Pons (tissue), 1 donor: ENCODE results near the gene GMPR2.

Experiments used
- DNase-seq: peaks from one replicate; pipeline ENCODE4 v3.0.0-alpha.2; 2016; ENCODE audit warnings: low spot score

The GMPR2 gene

DNA sequence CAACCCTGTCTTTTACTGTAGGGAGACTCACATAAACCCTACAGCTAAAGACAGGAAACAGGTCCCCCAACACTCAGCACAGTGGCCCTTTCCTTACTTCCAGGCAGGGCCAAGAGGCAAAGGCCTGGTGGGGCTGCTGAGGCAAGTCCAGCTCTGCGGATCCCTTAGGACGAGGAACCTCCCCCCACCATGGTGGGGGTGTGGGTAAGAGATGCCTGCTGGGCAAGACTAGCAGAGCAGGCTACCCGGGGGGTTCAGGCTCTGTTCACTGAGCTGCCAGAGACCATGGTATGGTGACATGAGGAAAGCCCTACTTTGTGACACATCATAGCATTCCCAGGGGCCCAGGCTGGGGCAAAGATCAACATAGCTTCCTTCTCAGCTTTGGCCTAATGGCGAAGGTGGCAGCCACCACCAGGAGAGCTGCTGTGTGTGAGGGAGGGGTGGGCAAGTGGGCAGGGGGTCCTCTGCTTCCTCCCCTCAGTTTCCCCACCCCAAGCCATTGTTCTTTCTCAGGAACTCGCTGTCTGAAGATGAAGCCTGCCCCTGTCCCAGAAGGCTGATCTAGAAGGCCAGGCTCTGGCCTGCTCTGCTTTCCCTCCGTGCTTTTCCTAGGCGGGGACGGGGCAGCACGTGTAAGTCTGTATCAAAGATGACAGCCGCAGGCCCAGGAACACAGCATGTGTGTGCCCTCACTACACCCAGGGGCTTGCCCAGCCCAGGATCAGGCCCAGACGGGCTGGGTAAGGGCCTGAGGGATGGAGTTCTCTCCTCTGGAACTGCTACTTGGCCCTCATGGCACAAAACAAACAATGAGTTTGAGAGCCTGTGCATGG lies 19.8 kb downstream of the GMPR2 start:
- DNase-seq: no peak

DNA sequence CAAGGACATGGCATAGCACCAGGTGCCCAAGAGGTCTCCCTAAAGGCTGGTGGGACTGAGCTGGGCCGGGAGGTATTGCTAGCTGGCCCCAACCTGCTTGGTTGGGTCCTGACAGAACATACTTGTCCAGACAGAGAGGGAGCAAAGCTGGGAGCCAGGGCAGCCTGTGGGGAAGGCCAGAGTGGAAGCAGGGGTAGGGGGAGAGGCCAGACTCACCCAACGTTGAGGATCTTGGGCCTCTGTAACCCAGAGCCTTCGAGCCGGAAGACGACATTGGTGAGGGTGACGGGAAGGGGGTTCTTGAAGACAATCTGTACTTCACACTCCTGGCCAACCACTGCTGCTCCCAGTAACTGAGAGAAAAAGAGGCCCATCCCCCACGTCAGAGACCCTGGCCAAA lies 21.2 kb downstream of the GMPR2 start:
- no peak for DNase-seq

DNA sequence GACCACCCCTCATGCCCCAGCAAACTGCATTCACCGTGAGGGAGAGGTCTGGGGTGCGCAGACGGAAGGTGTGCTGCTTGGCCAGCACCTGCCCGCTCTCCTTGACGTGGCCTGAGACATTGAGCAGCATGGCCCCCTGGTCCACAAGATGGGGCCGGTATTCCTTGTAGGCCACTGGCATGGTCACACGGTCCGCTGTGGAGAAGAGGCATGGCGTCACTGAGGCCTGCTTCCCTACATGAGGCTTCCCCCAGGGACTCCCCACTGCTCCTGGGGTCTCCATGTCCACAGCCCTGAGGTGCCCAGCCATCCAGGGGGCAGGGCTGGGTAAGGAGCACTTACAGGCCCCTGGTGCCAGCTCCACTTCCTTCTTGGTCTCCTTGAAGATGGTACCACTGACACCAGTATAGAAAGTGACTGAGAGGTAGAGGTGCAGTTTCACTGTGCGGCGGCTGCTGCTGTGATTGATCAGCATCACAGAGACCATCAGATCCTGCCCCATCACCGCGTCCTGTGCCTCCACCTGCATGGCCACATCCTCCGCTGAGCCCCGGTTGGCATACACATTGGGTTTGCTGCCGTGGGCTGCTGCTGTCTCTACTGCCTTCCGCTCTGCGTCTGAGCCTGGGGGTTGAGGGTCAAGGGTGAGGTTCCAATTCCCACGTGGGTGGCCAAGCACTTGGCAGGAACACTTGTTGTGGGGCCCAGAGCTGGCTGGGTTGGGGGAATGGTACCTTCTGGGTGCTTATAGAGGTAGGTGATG lies 22.1 kb downstream of the GMPR2 start:
- no peak for DNase-seq

DNA sequence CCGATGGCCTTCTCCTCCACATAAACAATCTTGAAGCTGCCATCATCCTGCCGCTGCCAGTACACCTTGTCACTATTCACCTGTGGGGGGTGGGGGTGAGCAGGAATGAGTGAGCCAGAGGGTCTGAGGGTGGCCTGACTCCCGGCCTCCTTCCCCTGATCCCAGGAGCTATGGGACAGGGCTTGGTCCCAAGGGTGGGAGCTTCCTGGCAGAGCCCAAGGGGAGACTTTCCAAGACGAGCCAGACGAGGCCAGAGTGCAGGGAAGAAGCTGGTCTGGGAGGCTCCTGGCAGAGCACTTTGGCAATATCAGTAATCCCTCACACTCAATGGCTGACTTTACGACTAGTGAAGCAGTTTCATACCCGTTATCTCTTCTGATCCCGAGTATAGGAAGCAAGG lies 22.7 kb downstream of the GMPR2 start:
- DNase-seq: no peak

DNA sequence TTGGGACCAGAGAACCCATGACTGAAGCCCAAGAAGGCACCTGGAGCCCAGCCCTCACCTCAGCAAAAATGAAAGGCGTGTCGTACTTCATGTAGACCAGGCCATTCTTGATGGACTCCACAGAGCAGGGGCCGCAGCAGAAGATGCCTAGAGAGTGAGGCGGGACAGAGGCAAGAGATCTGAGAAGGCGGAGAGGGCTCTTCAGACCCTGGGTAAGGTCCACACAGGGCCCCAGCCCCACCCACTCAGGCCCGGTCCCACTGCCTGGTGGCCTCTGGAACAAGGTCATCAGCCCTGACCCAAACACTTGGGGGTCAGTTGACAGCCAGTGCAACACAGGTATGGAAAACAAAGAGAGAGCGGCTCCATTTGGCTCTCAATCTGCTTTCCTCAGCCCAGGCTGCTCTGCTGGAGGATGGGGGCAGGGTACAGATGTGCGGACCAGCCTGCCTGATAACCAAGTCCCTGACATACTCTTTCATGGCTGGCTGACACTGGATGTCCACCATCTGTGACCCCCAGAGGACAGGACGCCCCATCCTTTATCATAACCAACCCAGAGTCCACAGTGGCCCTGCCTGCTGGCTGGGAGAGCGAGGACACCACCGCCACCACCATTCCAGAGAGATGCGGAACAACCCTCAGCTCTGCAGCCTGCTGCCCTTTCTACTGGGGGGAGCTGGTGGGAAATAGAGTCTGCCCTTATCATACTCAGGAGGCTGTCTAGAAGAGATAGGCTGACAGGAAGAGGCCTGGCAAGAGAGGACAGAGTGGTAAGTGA lies 23.4 kb downstream of the GMPR2 start:
- DNase-seq: no peak

DNA sequence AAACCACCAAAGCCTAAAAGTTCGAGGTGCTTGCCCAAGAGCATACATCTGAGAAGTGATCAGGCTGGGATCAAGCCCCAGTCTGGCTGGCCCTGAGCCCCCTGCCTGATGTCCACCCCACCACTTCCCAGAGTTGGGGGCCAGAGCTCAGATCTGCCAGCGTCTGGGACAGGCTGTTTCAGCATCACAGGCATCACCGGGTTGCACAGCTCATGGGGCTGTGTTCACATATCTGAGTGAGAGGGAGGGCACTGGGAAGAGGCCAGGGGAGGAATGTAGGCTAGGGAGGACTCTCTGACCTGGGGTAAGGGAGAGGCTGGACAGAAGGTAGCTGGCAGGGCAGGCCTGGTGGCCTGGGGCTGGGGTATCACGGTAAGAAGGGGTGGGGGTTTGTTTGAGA lies 24.2 kb downstream of the GMPR2 start:
- DNase-seq: no peak

DNA sequence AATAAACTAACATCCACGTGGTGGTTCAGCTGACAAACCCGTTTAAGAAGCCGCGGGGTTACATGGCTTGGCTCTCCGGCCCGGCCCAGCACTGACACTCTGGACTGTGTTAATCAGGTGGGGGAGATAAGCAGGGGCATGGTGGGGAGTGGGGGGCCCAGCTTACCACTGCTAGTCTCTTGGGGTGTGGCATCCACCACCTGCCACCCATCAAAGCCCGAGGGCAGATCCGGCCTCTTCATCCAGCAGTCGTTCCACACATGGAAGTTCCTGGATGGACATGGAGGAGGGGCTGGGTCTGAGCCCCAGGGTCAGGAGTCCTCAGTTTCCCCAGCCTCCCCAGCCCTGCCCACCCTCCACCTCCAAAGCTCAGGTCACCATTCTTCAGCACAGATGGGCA lies 25.4 kb downstream of the GMPR2 start:
- DNase-seq: no peak

DNA sequence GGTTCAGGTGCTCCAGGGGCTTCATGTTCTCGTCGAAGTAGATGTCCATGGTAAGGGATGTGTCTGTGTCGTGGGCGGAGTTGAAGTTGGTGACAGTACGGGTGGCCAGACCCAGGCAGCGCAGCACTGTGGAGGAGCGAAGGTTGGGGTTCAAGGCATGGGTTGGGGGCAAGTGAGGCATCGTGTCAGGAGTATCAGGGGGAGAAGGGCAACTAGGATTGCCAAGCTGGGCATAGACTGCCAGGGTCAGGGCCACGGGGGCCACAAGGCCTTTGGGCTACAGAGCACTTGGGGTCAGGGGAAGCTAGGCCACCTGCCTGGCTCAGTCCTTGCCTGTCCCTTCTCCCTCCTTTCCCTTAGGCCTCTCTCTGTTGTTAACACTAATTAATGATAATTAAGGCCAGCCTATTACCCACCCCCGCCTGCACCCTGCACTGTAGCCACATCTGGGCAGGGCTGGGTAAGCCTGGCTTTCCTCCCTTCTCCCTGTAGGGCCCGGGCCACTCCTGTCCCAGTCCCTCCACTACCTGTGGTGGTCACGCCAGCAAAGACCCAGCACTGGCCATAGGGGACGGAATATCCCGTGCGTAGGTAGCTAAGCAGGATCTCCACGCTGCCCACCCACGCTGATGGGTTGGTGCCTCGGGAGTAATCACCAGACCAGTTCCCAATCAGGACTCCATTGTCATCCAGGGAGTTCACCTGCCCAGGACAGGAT lies 26.0 kb downstream of the GMPR2 start:
- no peak for DNase-seq

DNA sequence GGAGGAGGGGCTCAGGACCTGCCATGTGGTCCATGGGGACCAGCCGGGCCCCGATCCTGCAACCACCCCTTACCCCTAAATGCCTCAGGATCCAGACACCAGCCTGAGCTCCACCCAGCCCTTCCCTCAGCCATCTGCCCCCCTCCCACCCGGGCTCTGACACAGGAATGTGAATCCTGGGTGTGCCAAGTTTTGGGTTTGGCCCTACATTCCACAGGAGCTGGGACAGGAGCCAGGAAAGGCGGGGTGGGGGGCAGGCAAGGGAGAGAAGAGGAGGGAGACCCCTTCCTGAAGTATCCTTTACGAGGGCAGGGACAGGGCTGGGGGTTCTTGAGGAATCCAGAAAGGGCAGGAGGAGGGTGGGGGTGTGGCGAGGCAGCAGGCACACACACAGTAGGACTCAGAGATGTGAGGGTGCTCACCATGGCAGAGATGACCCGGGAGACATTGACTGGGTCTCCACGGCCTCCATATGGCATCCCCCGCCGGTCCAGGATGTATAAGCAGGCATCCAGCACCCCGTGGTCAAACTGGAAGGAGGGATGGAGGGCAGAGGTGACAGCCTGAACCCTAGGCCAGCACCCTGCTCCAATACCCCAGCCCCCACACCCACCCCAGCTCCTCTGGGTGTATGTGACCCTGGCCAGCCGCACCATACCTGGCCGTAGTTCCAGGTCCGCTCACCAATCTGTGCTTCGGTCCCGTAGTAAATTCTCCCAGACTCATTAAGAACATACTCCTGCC lies 26.7 kb downstream of the GMPR2 start:
- DNase-seq: no peak

DNA sequence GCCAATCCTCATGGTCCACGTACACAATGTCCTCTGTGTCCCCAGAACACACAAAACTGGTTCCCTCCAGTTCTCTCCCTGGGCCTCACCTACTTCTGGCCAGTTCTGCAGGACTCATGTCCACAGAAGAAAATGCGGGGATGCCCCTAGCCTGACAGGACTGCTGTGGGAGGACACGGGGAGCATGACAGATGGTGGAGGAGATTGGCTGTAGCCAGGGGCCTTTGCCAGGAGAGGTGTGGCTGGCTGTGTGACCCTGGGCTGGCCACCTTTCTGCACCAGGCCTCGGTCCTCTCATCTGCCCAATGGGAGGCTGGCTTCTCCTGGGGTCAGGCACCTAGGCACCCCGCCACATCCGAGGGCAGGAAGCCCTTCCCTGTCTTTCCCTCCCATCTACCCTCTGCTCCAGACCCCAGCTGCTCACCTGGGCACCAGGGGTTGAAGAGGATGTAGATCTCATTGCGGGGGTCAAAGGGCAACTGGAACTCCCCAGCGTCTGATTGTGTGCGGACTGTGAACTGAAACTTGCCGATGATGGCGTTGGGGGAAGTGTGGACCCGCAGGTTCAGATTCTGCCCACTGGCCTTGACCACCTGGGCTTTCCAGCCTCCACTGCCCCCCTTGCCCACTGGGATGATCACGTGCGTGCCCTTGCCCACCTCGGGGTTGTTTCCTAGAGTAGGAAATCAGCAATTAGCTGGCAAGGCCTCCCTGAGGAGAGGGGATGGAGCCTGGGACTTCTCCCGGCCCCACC lies 27.5 kb downstream of the GMPR2 start:
- DNase-seq: no peak

DNA sequence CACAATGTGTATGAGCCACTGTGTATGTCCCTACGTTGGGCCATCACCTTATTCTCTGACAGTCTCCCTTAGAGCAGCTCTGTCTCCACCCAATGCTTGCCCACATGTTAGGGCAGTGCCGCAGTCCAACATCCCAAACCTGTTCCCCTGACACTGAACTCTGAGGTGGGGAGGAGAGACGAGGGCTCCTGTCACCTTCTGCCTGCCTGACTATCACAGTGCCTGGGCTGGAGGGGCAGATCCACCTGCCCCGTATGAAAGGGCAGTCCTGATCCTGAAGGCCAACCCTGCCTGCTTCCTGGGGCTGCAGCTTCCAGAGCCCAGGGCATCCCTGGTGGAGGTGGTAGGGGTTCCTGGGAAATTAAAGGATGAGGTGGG lies 28.0 kb downstream of the GMPR2 start:
- DNase-seq: no peak

DNA sequence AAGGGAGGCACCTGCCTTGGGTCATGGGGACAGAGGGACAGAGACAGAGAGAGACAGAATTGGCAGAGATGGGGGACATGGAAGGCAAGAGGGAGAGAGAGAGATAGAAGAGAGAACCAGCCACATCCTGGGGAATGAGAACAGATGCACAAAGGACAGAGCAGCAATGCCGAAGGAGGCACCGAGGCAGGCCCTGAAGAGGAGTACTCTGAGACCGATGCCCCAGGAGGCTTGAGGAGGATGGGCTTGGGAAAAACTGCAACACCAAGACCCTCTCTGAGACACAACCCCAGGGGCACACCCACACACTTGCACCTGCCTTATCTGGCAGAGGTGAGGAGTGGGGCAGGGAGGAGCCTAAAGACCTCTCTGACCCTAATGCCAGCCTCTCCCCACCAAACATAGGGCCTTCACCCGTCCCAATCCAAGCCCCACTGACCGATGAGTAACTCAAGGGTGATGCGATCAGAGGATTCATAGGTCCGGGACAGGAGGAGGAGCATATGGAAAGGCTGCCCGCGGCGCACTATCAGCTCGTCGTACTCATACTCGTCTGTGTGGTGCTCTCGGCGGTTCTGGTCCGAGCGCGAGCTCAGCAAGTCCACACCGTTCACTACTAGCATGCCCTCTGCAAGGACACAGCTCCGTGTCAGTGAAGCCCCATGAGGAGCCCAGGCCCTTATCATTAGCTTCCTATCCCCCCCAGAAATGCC lies 28.7 kb downstream of the GMPR2 start:
- DNase-seq: no peak

DNA sequence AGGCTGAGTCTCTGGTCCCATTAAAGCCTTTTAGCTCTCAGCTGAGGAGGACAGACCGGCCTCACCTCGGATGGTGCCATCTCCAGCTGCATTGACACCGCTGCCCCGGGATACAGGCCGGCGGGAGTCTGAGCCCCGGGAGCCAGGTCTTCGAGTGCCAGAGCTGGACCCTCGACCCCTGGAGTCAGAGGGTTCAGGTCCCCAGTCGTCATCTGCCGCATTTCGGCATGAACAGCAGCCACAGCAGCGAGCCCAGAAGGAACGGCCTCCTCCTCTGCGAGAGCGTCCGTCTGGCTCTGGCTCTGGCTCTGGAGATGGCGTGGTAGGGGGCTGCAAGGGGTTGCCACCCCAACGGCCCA lies 29.2 kb downstream of the GMPR2 start:
- no peak for DNase-seq

DNA sequence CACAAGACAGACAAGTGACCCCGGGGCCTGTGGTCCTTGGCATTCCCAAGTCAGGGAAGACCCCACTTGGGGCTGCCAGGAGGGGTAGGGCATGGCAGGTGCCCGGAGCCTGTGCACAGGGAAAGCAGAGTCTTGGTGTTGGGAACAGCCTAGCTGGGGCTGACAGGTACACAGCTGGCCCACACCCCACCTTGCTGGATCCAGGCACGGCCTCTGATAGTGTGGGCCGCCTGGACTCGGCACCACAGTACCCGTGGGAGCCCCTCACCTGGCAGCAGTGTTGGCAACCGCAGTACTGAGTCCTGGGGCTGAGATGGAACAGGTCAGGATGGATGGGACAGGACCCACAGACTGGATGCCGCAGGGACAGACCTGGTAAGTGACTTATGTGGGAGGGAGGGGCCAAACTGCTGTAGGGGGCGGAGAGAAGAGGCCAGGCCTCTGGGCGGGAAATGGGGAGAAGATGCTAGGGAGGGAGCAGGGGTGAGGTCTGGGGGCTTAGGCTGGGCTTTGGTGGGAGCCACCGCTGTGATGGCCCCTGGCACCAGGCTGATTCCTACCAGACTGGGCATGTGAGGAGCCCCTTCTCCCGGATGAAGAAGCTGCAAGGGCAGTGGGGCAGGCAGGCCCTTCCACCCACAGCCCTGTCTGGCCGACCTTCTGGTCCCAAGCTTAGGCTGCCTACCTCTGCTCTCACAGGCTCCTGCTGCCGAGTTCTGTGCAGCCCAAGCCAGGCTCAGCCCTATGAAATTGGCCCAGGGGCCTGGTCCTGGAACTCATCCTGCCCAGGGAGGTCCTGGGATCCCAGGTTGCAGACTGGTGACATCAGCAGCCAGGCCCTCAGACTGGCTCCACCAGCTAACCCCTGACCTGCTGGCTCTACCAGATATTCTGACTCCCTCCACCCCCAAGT lies 30.3 kb downstream of the GMPR2 start, which contains the start of gene TGM1:
TGM1 (minus strand) TSS at position 357 of the 913 bp plus-strand sequence. CDS start 825 bp downstream, outside the sequence.
- DNase-seq: no peak

DNA sequence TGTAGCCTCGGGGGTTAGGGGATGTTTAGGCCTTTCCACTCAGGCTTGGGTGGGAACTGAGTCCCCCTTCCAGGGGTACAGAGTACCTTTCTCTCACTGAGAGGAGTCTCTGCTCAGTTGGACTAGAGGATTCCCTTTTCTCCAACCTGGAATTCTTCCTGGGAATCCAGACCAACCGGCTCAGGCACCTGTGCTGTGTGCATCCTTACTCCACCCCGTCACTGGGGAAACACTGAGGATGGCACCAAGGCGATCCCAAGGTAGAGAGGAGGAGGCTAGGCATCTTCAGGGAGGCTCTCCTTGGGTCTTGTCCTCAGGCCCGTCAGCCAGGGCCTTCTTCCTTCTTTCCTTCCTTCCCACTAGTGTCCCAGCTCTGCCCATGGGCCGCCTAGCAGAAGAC lies 31.1 kb downstream of the GMPR2 start:
- DNase-seq: no peak

DNA sequence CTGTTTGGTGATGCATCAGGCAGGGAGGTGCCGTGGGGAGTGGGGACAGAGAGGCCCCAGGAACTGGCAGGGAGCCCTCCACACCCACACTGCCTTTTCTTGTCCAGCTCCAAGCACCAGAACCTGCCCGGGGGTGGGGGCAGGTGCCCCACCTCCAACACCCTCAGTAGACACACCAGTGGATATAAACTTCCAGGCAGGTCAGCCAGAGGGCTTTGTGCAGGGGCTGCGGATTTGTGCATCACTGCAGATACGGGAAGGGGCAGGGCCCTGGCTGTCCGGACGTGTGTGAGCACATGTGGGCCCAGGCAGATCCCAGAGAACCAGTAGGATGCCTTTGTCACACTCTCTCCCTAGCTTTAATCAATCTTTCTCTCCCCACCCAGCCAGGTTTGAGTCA lies 31.6 kb downstream of the GMPR2 start:
- DNase-seq: no peak

DNA sequence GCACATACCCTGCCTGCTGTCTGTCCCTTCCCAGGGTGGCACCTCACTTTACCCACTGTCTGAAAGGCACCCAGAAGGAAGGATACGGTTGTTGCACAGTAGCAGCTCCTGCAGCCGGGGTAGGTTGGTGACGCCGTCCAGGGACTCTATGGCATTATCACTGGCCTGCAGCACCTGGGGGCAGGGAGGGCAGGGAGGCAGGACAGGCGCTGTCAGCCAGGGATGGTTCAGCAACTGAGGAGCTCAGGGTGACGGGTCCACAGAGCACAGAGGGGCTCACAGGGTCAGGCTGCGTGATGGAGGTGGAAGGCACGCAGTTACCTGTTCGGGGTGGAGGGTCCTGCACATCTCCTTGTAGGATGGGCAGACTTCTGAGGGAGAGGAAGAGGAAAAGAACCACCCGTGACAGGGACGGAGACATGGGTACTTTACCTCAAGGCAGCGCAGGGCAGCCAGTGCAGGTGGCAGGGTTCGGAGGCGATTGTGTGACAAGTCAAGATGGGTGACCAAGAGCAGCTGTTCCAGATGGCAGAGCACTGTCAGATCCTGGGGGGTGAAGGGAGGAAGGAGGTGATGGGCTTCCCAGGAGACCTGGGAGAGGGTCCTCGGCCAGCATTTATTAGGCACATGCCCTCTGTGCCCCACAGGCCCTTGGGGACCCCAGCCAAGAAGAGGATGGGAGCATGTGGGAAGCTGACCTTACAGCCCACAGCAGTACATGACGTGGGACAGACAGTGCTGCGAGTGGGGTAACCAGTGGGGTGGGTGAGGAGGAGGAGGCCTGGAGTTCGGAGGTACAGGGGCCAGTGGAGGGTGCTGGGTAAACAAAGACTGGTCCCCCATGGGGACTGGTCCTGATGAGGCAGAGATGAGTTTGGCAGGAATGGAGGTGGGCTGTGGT lies 33.9 kb downstream of the GMPR2 start:
- DNase-seq: no peak

DNA sequence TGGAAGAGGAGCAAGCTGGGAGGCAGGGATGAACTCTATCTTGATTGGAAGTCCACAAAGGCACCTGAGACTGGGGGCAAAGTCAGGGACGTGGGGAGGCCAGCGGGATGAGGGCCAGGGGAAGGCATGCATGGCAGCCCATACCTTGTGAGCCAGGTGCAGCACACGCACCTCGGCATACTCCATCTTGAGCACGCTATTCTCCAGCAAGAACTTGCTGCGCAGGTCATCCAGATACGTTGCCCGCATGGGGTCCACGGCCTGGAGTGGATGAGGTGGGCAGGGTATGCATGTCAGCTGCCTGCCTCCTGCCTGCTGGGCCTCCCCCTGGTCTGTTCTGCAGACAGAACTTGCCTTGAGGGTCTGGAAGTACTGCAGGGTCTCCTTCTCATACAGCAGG lies 34.8 kb downstream of the GMPR2 start:
- no peak for DNase-seq
